Calu3 (cell line): Measurements from ENCODE around the gene RAB34. TPM values are rescaled to one million over a fixed set of nuclear protein-coding genes. Genes with fewer than 3 reads are reported as not detected.

Experiments
- Bru-seq: library from RNA; stranded (reverse); fragments of 400-500 nt; gene quantifications from one replicate; lab custom pipeline; 2021; lab: Mats Ljungman, UMichigan
- BruChase-seq, 2 experiments: library from RNA; stranded (reverse); fragments of 400-500 nt; gene quantifications; one replicate each; lab custom pipeline; 2021; lab: Mats Ljungman, UMichigan
- BruUV-seq: library from RNA; stranded (reverse); fragments of 400-500 nt; replicated peaks from 2 replicates; lab custom pipeline; 2021; lab: Mats Ljungman, UMichigan
- CTCF ChIA-PET: fragments of 300-600 bp; sonication (Branson Sonifier 250); formaldehyde crosslinking; loops from one replicate; lab custom pipeline; 2022; ENCODE audit warnings: antibody characterized with exemption; lab: Charles Lee
- DNase-seq: peaks from one replicate; pipeline ENCODE4 v3.0.0; 2022
- H3K27ac Mint-ChIP-seq: one replicate; pipeline ENCODE4 v1.8.0; 2022; ENCODE audit warnings: mixed read lengths; ENCODE audit not compliant: unreplicated experiment
- H3K27me3 Mint-ChIP-seq: one replicate; pipeline ENCODE4 v1.8.0; 2022; ENCODE audit warnings: mixed read lengths; ENCODE audit not compliant: unreplicated experiment
- H3K36me3 Mint-ChIP-seq: one replicate; pipeline ENCODE4 v1.8.0; 2022; ENCODE audit warnings: mild to moderate bottlenecking, moderate library complexity, mixed read lengths; ENCODE audit not compliant: insufficient read depth, unreplicated experiment
- H3K4me1 Mint-ChIP-seq: one replicate; pipeline ENCODE4 v1.8.0; 2022; ENCODE audit warnings: mild to moderate bottlenecking, low read depth, mixed read lengths; ENCODE audit not compliant: unreplicated experiment
- H3K4me3 Mint-ChIP-seq: one replicate; pipeline ENCODE4 v1.8.0; 2022; ENCODE audit warnings: mild to moderate bottlenecking, low read depth, moderate library complexity, mixed read lengths; ENCODE audit not compliant: unreplicated experiment
- H3K9me3 Mint-ChIP-seq: one replicate; pipeline ENCODE4 v1.8.0; 2022; ENCODE audit warnings: low read depth, mixed read lengths; ENCODE audit not compliant: unreplicated experiment
- intact Hi-C: fragments of 100-400 bp; cut with micrococcal nuclease; formaldehyde crosslinking; loops from one replicate; pipeline ENCODE4 v1.10.0; 2022; ENCODE audit not compliant: unreplicated experiment
- long read RNA-seq: library from polyadenylated mRNA; stranded (forward); transcript quantifications from one replicate; pipeline ENCODE4 v2.0.0, GENCODE V29; 2022
- total RNA-seq: library from RNA; stranded (reverse); gene quantifications from 2 replicates; pipeline ENCODE4 v1.2.3, GENCODE V29; 2022
- TF ChIP-seq, protein P1 (sequence below): fragments of 200-600 bp; IDR thresholded peaks from one replicate; pipeline ENCODE4 v1.8.0; 2022; ENCODE audit warnings: antibody characterized with exemption; ENCODE audit not compliant: unreplicated experiment

RAB34 gene, protein sequence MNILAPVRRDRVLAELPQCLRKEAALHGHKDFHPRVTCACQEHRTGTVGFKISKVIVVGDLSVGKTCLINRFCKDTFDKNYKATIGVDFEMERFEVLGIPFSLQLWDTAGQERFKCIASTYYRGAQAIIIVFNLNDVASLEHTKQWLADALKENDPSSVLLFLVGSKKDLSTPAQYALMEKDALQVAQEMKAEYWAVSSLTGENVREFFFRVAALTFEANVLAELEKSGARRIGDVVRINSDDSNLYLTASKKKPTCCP
- total RNA-seq = 34.5 and 35.3 TPM in 2 replicates
- Bru-seq, nascent RNA = percentile 51 among the genes with signal in this experiment
- BruChase-seq, experiment 1, labeled RNA remaining after a 6-hour chase = percentile 80 among the genes with signal in this experiment
- percentile 66 among the genes with signal in this experiment for BruChase-seq, experiment 2, labeled RNA remaining after a 2-hour chase
- long read RNA-seq, transcript RAB34-201 (11 exons, 1,592 nt) = minor isoform, 6 of 68 reads
- long read RNA-seq, transcript RAB34-204 (10 exons, 1,766 nt) = major isoform, 19 of 68 reads
- long read RNA-seq, transcript RAB34-203 (10 exons, 1,597 nt) = minor isoform, 10 of 68 reads
- long read RNA-seq, partial matches to known transcripts = 10 of 68 reads
- long read RNA-seq, other reads (novel, unspliced or antisense) = 20 of 68 reads

DNA sequence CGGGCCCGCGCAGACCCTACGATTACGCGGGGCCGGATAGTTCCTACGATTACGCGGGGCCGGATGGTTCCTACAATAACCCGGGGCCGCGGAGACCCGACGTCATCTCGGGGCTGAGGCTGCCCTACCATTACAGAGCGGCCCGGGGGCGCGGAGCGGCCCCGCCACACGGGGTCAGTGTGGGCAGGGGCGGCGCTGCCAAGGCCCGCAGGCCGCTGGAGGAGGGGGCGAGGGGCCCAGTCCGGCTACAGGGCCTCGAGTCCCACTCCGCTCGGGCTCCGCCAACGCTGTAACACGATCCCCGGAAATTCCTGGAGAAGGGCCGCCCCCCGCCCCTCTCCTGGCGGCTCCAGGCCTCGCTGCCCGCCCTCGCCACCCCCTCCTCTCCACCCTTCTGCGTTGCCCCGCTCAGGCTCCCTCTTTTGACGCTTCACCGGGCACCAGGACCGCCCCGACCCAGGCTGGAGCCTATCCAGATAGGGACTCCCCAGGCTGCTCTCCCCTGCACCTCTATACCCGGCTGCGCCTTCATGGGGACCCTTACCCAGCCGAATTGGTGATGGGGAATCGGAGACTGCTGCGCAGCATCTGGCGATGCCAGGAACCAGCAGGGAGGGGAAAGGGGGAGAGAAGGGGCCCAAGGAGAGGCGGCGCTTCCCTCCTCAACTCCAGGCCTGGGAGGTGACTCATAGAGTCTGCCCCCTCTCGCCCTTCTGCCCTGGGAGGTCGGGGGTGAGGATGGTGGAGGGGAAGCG is at the start of gene RAB34:
TSS of gene RAB34 (minus strand) at position 291 of the 755 bp plus-strand sequence. CDS start 602 bp downstream, outside the sequence.
- CTCF ChIA-PET = no interaction called here
- TF ChIP-seq, protein P1, sequence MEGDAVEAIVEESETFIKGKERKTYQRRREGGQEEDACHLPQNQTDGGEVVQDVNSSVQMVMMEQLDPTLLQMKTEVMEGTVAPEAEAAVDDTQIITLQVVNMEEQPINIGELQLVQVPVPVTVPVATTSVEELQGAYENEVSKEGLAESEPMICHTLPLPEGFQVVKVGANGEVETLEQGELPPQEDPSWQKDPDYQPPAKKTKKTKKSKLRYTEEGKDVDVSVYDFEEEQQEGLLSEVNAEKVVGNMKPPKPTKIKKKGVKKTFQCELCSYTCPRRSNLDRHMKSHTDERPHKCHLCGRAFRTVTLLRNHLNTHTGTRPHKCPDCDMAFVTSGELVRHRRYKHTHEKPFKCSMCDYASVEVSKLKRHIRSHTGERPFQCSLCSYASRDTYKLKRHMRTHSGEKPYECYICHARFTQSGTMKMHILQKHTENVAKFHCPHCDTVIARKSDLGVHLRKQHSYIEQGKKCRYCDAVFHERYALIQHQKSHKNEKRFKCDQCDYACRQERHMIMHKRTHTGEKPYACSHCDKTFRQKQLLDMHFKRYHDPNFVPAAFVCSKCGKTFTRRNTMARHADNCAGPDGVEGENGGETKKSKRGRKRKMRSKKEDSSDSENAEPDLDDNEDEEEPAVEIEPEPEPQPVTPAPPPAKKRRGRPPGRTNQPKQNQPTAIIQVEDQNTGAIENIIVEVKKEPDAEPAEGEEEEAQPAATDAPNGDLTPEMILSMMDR = no peak
- peaks cover 50% of the 10 kb centered on the region for H3K36me3 Mint-ChIP-seq
- BruUV-seq = no TSS peak
- H3K4me1 Mint-ChIP-seq = peaks cover 18% of the 10 kb centered on the region
- DNase-seq = peak; percentile 70
- H3K27ac Mint-ChIP-seq = peak within 1 kb of the TSS; percentile 53
- no peaks in the 10 kb centered on the region for H3K9me3 Mint-ChIP-seq
- intact Hi-C loops = loop anchor here (5.0 kb wide), 1 partner anchor 55 kb away; the partner anchor contains the start of genes SDF2 and SUPT6H
- H3K27me3 Mint-ChIP-seq = no peaks in the 10 kb centered on the region
- peak within 1 kb of the TSS; percentile 89 for H3K4me3 Mint-ChIP-seq

DNA sequence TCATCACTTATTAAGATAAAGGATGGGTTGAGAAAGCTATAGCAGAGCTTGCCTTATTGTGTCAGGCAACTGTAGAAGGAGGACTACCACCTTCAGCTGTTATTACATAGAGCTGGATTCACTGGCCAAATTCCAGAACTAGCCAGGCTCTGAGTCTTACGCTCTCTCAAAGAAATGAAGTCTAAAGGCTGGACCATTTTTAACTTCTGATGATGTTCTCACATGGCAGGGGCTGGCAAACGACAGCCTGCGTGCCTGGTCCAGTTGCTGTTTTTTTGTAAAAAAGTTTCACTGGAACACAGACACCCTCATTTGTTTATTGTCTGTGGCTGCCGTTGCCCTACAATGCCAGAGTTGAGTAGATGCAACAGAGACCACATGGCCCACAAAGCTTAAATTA is 47.4 kb upstream of the RAB34 start:
- intact Hi-C loops = no loop called here
- H3K9me3 Mint-ChIP-seq = no peaks in the 10 kb centered on the region
- CTCF ChIA-PET = interaction anchor here (0.7 to 1.8 kb wide), 4 partner anchors 38 to 189 kb away, joined by 3 to 8 read pairs (median 4); no protein-coding TSS in a partner anchor
- H3K36me3 Mint-ChIP-seq = peaks cover 32% of the 10 kb centered on the region
- H3K27me3 Mint-ChIP-seq = no peaks in the 10 kb centered on the region
- H3K4me3 Mint-ChIP-seq = no peak overlapping the region
- no TSS peak for BruUV-seq
- peaks cover 9% of the 10 kb centered on the region for H3K4me1 Mint-ChIP-seq
- DNase-seq = no peak
- H3K27ac Mint-ChIP-seq = no peak overlapping the region
- TF ChIP-seq, protein P1 = no peak

DNA sequence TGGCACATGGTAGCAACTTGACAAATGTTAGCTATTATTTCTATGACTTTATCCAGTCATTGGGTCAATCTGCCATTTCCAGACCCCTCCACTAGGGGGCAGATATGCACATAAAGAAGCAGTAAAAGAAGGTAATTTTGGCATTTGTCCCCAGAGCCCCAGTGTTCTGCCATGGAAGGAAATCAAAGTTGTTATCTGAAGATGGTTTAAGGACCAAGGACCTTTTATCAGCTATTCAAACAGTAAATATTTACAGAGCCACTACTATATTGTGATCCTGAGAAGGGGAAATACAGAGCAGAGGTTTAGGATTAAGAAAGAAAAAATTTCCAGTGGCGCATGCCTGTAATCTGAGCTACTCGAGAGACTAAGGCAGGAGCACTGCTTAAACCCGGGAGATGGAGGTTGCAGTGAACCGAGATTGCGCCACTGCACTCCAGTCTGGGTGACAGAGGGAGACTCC is 46.2 kb upstream of the RAB34 start:
- Mint-ChIP-seq H3K4me1 (peaks cover 9% of the 10 kb centered on the region), H3K27ac (no peak overlapping the region), H3K9me3 (no peaks in the 10 kb centered on the region), H3K36me3 (peaks cover 38% of the 10 kb centered on the region), H3K27me3 (no peaks in the 10 kb centered on the region), H3K4me3 (no peak overlapping the region)
- TF ChIP-seq, protein P1 = peak; percentile 72
- no TSS peak for BruUV-seq
- intact Hi-C loops = loop anchor here (2.0 to 5.0 kb wide), 4 partner anchors 47 to 138 kb away; partner anchors contain the start of gene DHRS13
- peak; percentile 81 for DNase-seq
- CTCF ChIA-PET = interaction anchor here (0.6 to 1.8 kb wide), 25 partner anchors 8 to 186 kb away, joined by 3 to 17 read pairs (median 4); partner anchors contain the start of genes FAM222B, FLOT2, NEK8 and RPL23A
